Gastroesophageal sphincter (tissue), 4 donors: ENCODE data around the gene GRK5. TPM values are rescaled to one million over a fixed set of nuclear protein-coding genes. Genes with fewer than 3 reads are reported as not detected.

Experiments
- ATAC-seq: fragments of 150-250 bp; one replicate; pipeline ENCODE4 v1.9.1; 2016; ENCODE audit warnings: mild to moderate bottlenecking, moderate library complexity
- H3K27ac ChIP-seq, 4 donors: fragments of 200-600 bp; sonication (generic) in 3 of 4; 1 replicate in 3 of 4; 2 replicates in 1 of 4; pipeline ENCODE4 v1.5.1; 2016 to 2019
- H3K27me3 ChIP-seq: fragments of 200-600 bp; sonication (generic); one replicate; pipeline ENCODE4 v1.5.1; 2019
- H3K36me3 ChIP-seq, 2 donors: fragments of 200-600 bp; sonication (generic); one replicate each; pipeline ENCODE4 v1.5.1; 2019; ENCODE audit warnings: control low read depth in 1 of 2
- H3K4me1 ChIP-seq, 3 donors: fragments of 200-600 bp; sonication (generic); 1 replicate in 2 of 3; 2 replicates in 1 of 3; pipeline ENCODE4 v1.5.1; 2016 to 2019; ENCODE audit warnings: control low read depth in 2 of 3
- H3K4me3 ChIP-seq, 2 donors: fragments of 200-600 bp; sonication (generic); one replicate each; pipeline ENCODE4 v1.5.1; 2019; ENCODE audit warnings: mild to moderate bottlenecking in 1 of 2, moderate library complexity in 1 of 2
- H3K9me3 ChIP-seq, 3 donors: fragments of 200-600 bp; sonication (generic); one replicate each; pipeline ENCODE4 v1.5.1; 2017 to 2019; ENCODE audit warnings: control low read depth in 2 of 3
- CTCF ChIP-seq, 4 experiments: fragments of 200-600 bp in 2 of 4; fragments of 450-650 bp in 2 of 4; sonication (generic) in 1 of 4; IDR thresholded peaks; one replicate each; pipeline ENCODE4 v1.5.1; 2017 to 2019; ENCODE audit warnings: antibody characterized with exemption in 4 of 4, mild to moderate bottlenecking in 2 of 4, moderate library complexity in 2 of 4
- EP300 ChIP-seq: sonication (generic); formaldehyde crosslinking; IDR thresholded peaks from one replicate; pipeline ENCODE4 v1.6.1; 2017; ENCODE audit warnings: antibody characterized with exemption, mild to moderate bottlenecking
- POLR2A ChIP-seq, 2 donors: fragments of 450-650 bp; IDR thresholded peaks; one replicate each; pipeline ENCODE4 v1.6.1; 2017; ENCODE audit warnings: antibody characterized with exemption in 2 of 2, mild to moderate bottlenecking in 2 of 2, moderate library complexity in 1 of 2
- POLR2AphosphoS5 ChIP-seq: sonication (generic); formaldehyde crosslinking; IDR thresholded peaks from one replicate; pipeline ENCODE4 v1.6.1; 2017; ENCODE audit warnings: antibody characterized with exemption
- WGBS, 2 donors: methylation state at CpG; one replicate each; pipeline ENCODE4 v1.1.5; 2018; ENCODE audit warnings: low coverage in 1 of 2; 5-methylcytosine and 5-hydroxymethylcytosine counted together
- total RNA-seq, 4 donors: library from RNA; depleted of rRNA; stranded (reverse); fragments of >200 nt; gene quantifications; one replicate each; pipeline ENCODE4 v1.1.0, GENCODE V29; 2016

GRK5 gene
- total RNA-seq, 4 donors from 2014 or later = 28.8 to 71.6 (median 47.7) TPM

- H3K9me3 ChIP-seq = no peaks in the 10 kb centered on the region
- 8% methylated on average over 2 of the region's 6 CpGs; no CpG with 5 or more reads in 1 of the 2 donors for WGBS, 2 donors
- no peak for ATAC-seq
- H3K4me3 ChIP-seq = no peak overlapping the region
- H3K4me1 ChIP-seq = peaks cover 0 to 8% (median 0%) of the 10 kb centered on the region in 3 donors
- TF ChIP-seq POLR2A (IDR thresholded peaks at IDR 0.05) (no peak), CTCF (IDR thresholded peaks at IDR 0.05) (no peak)
- no peaks in the 10 kb centered on the region for H3K36me3 ChIP-seq
- no peak overlapping the region for H3K27ac ChIP-seq
- H3K27me3 ChIP-seq = peaks cover 5% of the 10 kb centered on the region
Observed at GRCh38 chr10:119478811-119479341, 271.5 kb downstream of the GRK5 start.

DNA sequence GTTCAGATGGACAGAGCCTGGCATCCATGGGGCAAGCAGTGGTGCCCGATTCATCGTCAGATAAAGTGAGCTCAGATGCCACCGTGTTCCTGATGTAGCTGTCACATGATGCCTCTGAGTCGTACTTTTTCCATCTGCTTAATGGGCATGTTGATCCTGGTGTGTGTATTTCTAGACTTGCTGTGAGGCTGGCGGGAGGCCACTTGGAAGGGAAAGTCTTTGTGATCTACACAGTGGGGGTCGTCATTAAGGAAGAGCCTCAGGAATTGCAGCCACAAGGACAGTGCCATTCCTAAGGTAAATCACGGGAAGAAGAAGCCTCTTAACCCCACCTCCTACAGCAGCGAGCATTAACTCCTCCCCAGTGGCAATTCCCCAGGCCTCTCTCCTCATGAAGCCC lies 272.2 kb downstream of the GRK5 start:
- peaks cover 0 to 8% (median 0%) of the 10 kb centered on the region in 3 donors for H3K4me1 ChIP-seq
- no peak for TF ChIP-seq CTCF (IDR thresholded peaks at IDR 0.05)
- TF ChIP-seq EP300 = no peak
- no peak for TF ChIP-seq POLR2A (IDR thresholded peaks at IDR 0.05)
- no peak for TF ChIP-seq POLR2AphosphoS5
- H3K9me3 ChIP-seq = no peaks in the 10 kb centered on the region
- 21 to 60% methylated on average over 2 to 4 of the region's 8 CpGs for WGBS, 2 donors
- no peaks in the 10 kb centered on the region for H3K36me3 ChIP-seq
- ATAC-seq = no peak
- no peak overlapping the region for H3K27ac ChIP-seq
- peaks cover 5% of the 10 kb centered on the region for H3K27me3 ChIP-seq
- H3K4me3 ChIP-seq = no peak overlapping the region

- H3K27me3 ChIP-seq = peaks cover 5% of the 10 kb centered on the region
- 27 to 54% methylated on average over 2 to 4 of the region's 4 CpGs for WGBS, 2 donors
- H3K9me3 ChIP-seq = no peaks in the 10 kb centered on the region
- no peak overlapping the region for H3K4me3 ChIP-seq
- H3K4me1 ChIP-seq = peaks cover 0 to 8% (median 0%) of the 10 kb centered on the region in 3 donors
- no peaks in the 10 kb centered on the region for H3K36me3 ChIP-seq
- H3K27ac ChIP-seq = no peak overlapping the region
- TF ChIP-seq EP300 (no peak), POLR2AphosphoS5 (no peak), CTCF (IDR thresholded peaks at IDR 0.05) (no peak), POLR2A (IDR thresholded peaks at IDR 0.05) (no peak)
- ATAC-seq = no peak
Observed at GRCh38 chr10:119480667-119481066, 273.3 kb downstream of the GRK5 start.

GRCh38 chr10:119481781-119482426 lies 274.5 kb downstream of the GRK5 start:
- 83 to 85% methylated on average over 2 to 10 of the region's 12 CpGs for WGBS, 2 donors
- no peaks in the 10 kb centered on the region for H3K9me3 ChIP-seq
- no peak overlapping the region for H3K27ac ChIP-seq
- peaks cover 5% of the 10 kb centered on the region for H3K27me3 ChIP-seq
- no peak overlapping the region for H3K4me3 ChIP-seq
- no peak for ATAC-seq
- H3K4me1 ChIP-seq = peaks cover 0 to 8% (median 0%) of the 10 kb centered on the region in 3 donors
- H3K36me3 ChIP-seq = no peaks in the 10 kb centered on the region
- TF ChIP-seq CTCF (IDR thresholded peaks at IDR 0.05) (no peak), EP300 (no peak), POLR2AphosphoS5 (no peak), POLR2A (IDR thresholded peaks at IDR 0.05) (no peak)

GRCh38 chr10:119483001-119483400 lies 275.6 kb downstream of the GRK5 start:
- Histone ChIP-seq H3K27ac (no peak overlapping the region), H3K4me3 (no peak overlapping the region), H3K4me1 (peaks cover 0 to 8% (median 0%) of the 10 kb centered on the region in 3 donors), H3K36me3 (no peaks in the 10 kb centered on the region), H3K9me3 (no peaks in the 10 kb centered on the region), H3K27me3 (peaks cover 5% of the 10 kb centered on the region)
- 96 to 100% methylated on average over 1 to 4 of the region's 6 CpGs for WGBS, 2 donors
- no peak for ATAC-seq
- TF ChIP-seq POLR2AphosphoS5 (no peak), POLR2A (IDR thresholded peaks at IDR 0.05) (no peak), CTCF (IDR thresholded peaks at IDR 0.05) (no peak), EP300 (no peak)
